WTC11 (cell line): ENCODE data around the gene NRN1L.

ENCODE experiments used
- CTCF ChIP-seq: fragments of 200-600 bp; IDR thresholded peaks from 2 replicates; pipeline ENCODE4 v1.8.0; 2022; ENCODE audit warnings: antibody characterized with exemption
- TEAD4 ChIP-seq: sonication (generic); formaldehyde crosslinking; IDR thresholded peaks from 2 replicates; pipeline ENCODE4 v1.8.0; 2022; ENCODE audit warnings: mild to moderate bottlenecking, missing genetic modification reagents

- TF ChIP-seq CTCF, result no peak
- no peak for TF ChIP-seq TEAD4 (CRISPR knock-in tag)
Observed at GRCh38 chr16:67922740-67923139, 38.1 kb downstream of the NRN1L start.
